ENCODE results near the gene SLC2A9.
A peak's percentile ranks its signal among the peaks of the same experiment; 100 is the strongest.

Gene SLC2A9

GRCh38 chr4:10018818-10019461 lies 2.4 kb downstream of the SLC2A9 start:
- peak; percentile 80 for DNase-seq

GRCh38 chr4:10017037-10017893 lies 4.0 kb downstream of the SLC2A9 start:
- no peak for DNase-seq

- no peak for DNase-seq
These were observed 5.1 kb downstream of the SLC2A9 start for GRCh38 chr4:10016169-10016568.

- DNase-seq: no peak
These were observed 6.0 kb downstream of the SLC2A9 start for GRCh38 chr4:10015140-10015753.

GRCh38 chr4:10013722-10014121 lies 7.6 kb downstream of the SLC2A9 start:
- no peak for DNase-seq

GRCh38 chr4:10011885-10012284 lies 9.4 kb downstream of the SLC2A9 start:
- DNase-seq: no peak

GRCh38 chr4:10011277-10011676 lies 10.0 kb downstream of the SLC2A9 start:
- DNase-seq: no peak

- DNase-seq: no peak
These were observed 11.3 kb downstream of the SLC2A9 start for GRCh38 chr4:10009861-10010500.

- DNase-seq: no peak
These were observed 12.7 kb downstream of the SLC2A9 start for GRCh38 chr4:10008609-10009005.

GRCh38 chr4:10007793-10008608 lies 13.3 kb downstream of the SLC2A9 start:
- DNase-seq: no peak

GRCh38 chr4:10007436-10007740 lies 13.9 kb downstream of the SLC2A9 start:
- DNase-seq: no peak

- DNase-seq: no peak
These were observed 14.5 kb downstream of the SLC2A9 start for GRCh38 chr4:10006601-10007435.

GRCh38 chr4:10006231-10006600 lies 15.1 kb downstream of the SLC2A9 start:
- DNase-seq: no peak

GRCh38 chr4:10005632-10006031 lies 15.7 kb downstream of the SLC2A9 start:
- no peak for DNase-seq

GRCh38 chr4:10003666-10004065 lies 17.6 kb downstream of the SLC2A9 start:
- no peak for DNase-seq

GRCh38 chr4:10002278-10002677 lies 19.0 kb downstream of the SLC2A9 start:
- no peak for DNase-seq

- no peak for DNase-seq
These were observed 19.5 kb downstream of the SLC2A9 start for GRCh38 chr4:10001757-10002156.

GRCh38 chr4:9999956-10000561 lies 21.2 kb downstream of the SLC2A9 start:
- DNase-seq: no peak

- no peak for DNase-seq
These were observed 23.4 kb downstream of the SLC2A9 start for GRCh38 chr4:9997886-9998285.

- no peak for DNase-seq
These were observed 24.8 kb downstream of the SLC2A9 start for GRCh38 chr4:9996319-9997110.

Data from activated T-cell treated with anti-CD3 and anti-CD28 coated beads for 4 hours (primary cell).